AG09309 (cell line): ENCODE measurements around the gene C6orf15.
A peak's percentile ranks its signal among the peaks of the same experiment; 100 is the strongest.

Source experiments
- DNase-seq: peaks from one replicate; pipeline ENCODE4 v3.0.0-alpha.2; 2010; ENCODE audit warnings: low read depth
- H3K4me3 ChIP-seq: 2 replicates; pipeline ENCODE4 v1.5.1; 2011; ENCODE audit warnings: mild to moderate bottlenecking, low read depth, low read length, moderate library complexity; ENCODE audit not compliant: control insufficient read depth
- CTCF ChIP-seq: IDR thresholded peaks from 2 replicates; pipeline ENCODE4 v1.5.1; 2011; ENCODE audit warnings: mild to moderate bottlenecking, low read depth, low read length, inconsistent platforms; ENCODE audit not compliant: insufficient read depth, control insufficient read depth; ENCODE audit errors: missing control alignments

C6orf15 gene

GRCh38 chr6:31087494-31088089 is 24.8 kb downstream of the C6orf15 start:
- DNase-seq, result peak; percentile 58
- peak; percentile 73 for TF ChIP-seq CTCF
- no peak overlapping the region for H3K4me3 ChIP-seq

- DNase-seq, result no peak
- no peak overlapping the region for H3K4me3 ChIP-seq
- no peak for TF ChIP-seq CTCF
These were observed 25.5 kb downstream of the C6orf15 start for GRCh38 chr6:31086788-31087440.

GRCh38 chr6:31083742-31084354 is 28.5 kb downstream of the C6orf15 start:
- no peak for DNase-seq
- peak; percentile 51 for TF ChIP-seq CTCF
- no peak overlapping the region for H3K4me3 ChIP-seq

GRCh38 chr6:31081872-31082271 is 30.5 kb downstream of the C6orf15 start:
- no peak for TF ChIP-seq CTCF
- no peak for DNase-seq
- no peak overlapping the region for H3K4me3 ChIP-seq

- no peak overlapping the region for H3K4me3 ChIP-seq
- TF ChIP-seq CTCF, result peak; percentile 84
- DNase-seq, result no peak
These were observed 32.6 kb downstream of the C6orf15 start for GRCh38 chr6:31079656-31080261.

- H3K4me3 ChIP-seq, result no peak overlapping the region
- TF ChIP-seq CTCF, result no peak
- no peak for DNase-seq
These were observed 35.8 kb downstream of the C6orf15 start for GRCh38 chr6:31076611-31077010.
